ENCODE measurements around the gene RADIL.

Gene RADIL

DNA sequence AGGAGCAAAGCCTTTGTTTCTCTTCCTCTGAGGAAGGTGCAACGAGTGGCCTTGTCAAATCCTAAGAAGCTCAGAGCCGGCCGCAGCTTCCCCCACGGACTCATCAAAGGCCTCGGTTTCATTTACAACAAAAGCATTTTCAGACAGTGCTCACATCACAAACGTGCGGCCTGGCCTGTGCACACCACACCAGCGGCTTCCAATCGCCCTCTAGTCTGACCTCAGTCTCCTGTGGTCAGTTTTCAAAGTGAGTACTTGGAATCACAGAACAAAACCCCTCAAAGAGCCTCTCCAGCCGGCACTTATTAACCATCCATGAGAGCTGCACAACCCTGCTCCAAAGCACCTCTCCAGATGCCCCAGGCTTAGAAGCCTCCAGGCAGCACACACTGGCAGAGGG lies 3.3 kb downstream of the RADIL start:
- DNase-seq, result no peak

- no peak for DNase-seq
Observed at GRCh38 chr7:4879396-4880081, 4.0 kb downstream of the RADIL start.

DNA sequence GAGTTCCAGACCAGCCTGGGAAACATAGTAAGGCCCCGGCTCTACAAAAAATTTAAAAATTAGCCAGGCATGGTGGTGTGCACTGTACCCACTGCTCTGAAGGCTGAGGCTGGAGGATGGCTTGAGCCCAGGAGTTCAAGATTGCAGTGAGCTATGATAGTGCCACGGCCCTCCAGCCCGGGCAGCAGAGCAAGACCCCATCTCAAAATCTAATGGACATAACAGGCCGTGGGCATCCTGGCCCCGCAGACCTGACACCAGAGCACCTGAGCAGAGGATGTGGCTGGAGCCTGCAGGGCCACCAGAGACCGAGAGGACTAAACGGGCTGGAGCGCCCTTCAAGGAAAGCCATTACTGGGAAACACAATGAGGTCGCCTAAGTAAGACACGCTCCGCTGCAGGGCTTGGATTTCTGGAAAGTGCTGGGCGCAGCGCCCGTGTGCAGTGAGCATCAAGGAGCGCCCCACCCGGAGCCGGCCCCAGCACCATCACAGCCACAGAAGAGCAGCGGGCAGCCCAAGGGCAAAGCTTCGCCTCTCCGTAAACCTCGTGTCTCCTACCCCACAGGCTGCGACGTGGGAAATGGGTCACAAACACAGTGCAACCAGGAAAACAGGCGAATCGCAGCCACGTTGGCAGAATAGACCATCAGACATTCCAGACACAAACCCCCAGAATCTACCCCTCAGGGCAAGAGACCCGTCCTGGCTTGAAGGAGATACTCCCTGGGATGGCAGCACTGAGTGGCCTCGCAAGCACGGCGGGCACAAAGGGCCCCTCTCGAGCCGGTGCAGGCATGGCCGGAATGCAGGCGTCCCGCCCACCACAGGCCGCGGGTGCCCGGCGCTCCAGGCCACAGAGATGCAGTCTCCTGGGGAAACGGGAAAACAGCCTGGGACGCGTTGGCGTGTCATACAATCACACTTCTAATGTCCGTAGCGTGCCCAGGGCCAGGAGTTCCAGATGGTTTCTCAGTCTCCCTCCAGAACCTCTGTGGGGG lies 4.9 kb downstream of the RADIL start:
- DNase-seq, result no peak

DNA sequence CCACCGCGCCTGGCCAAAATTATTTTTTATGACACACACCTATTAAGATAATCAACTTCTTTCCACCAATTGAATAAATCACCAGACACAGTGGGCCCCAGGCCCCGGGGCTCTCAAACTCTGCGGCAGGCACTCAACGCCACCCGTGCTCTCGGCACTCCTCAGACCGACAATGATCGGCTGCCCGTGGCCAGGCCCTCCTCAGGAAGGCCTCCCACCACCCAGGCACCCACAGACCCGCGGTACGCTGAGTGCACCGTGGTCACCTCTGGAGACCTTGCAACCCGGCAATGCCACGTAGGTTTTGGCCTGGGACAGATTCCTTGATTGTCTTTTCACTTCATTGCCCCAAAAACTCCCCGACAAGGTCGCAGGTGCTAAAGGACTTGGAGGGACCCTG lies 6.9 kb downstream of the RADIL start:
- no peak for DNase-seq

GRCh38 chr7:4875391-4875790 lies 8.1 kb downstream of the RADIL start:
- no peak for DNase-seq

- DNase-seq, result no peak
Observed at GRCh38 chr7:4873071-4873944, 10.2 kb downstream of the RADIL start.

DNA sequence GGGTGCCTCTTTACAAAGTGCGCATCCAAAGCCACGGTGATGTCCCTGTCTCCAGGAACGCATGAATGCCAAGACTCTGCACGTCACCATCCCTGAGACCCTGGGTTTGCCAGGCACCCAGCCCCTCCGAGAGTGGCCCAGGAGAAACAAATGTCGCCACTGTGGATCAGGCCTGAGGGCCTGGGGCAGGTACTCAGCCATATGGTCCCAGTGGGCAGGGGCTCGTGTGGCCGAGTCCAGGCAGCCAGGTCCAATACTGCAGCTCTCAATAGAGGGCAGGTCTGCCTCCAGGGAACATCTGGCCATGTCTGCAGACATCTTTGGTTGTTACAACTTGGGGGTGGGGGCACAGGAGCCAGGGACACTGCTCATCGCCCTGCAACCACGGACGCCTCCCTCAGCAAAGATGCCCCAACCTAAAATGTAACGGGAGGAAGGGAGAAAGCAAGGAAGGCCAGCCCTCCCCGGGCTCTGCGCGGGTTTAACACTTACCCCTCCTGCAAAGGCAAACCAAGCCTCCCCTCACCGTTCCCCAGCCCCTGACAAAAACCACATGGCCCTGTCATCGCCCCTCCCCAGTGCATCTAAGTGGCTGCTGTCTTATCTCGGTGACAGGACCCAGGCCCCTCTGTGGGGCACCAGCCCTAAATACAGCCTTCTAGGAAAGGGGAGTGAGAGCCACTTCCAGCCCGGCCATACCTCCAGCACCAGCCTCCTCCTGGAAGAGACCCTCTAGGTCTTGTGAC lies 11.4 kb downstream of the RADIL start:
- DNase-seq, result no peak

GRCh38 chr7:4871056-4871680 lies 12.3 kb downstream of the RADIL start:
- DNase-seq, result no peak

GRCh38 chr7:4868493-4868892 lies 15.0 kb downstream of the RADIL start:
- DNase-seq, result no peak

- DNase-seq, result no peak
Observed at GRCh38 chr7:4866528-4867496, 16.7 kb downstream of the RADIL start.

DNA sequence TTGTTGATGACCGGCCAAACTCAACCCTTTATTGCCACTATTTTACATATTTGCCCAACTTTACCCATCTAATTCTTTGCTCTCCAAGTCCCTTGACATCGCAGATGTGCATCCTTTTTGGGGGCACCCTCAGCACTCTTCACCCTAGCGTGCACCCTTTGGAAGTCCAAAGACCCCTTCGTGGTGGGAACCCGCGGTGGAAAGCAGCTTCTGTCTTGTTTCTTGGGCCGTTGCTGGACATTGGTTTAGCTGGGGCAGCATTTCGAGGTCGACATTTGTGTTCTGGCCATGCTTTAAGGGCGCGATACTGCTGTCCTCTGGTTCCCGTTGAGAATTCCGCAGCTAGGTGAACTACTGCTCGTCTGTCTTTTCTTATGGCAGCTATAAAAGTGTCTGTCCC lies 21.4 kb downstream of the RADIL start:
- no peak for DNase-seq

- DNase-seq, result no peak
Observed at GRCh38 chr7:4861673-4862072, 21.8 kb downstream of the RADIL start, which contains the start of gene PAPOLB. TSS of gene PAPOLB (minus strand) at chr7:4862030. CDS start at chr7:4861810, 220 bp downstream.

GRCh38 chr7:4861227-4861626 lies 22.3 kb downstream of the RADIL start:
- DNase-seq, result no peak

DNA sequence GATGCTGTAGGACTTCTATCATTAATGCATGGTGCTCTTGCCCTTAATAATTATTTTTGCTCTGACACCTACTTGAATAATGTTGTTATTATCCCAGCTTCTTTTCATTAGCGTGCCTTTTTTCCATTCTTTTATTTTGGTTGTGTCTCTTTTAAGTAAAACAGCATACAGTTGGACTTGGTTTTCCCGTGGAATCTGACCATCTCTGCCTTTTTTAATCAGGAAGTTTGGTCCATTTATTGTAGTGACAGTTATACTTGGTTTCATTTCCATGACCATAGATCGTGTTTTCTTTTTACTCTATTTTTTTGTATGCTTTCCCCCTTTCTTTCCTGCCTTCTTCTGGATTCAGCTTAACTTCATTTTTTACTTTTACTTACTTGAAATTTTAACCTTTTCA lies 26.3 kb downstream of the RADIL start:
- no peak for DNase-seq

- no peak for DNase-seq
Observed at GRCh38 chr7:4856336-4857057, 27.0 kb downstream of the RADIL start.

DNA sequence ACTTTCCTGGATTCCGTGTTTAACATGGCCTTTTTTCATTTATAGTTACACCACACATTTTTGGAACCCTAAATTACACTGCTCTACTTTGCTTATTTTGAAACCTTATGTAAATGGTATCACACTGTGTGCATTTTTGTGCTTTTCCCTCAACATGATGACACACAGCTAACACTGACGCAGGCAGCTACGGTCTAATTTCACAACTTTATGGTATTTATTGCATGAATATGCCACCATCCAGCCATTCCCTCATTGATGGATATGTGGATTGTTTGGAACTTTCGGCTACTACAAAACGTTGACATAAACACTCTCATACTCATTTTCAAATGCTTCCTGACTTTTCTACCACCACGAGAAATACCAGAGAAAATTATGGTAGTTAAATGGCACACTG lies 28.6 kb downstream of the RADIL start:
- DNase-seq, result no peak

- no peak for DNase-seq
Observed at GRCh38 chr7:4851459-4852422, 31.8 kb downstream of the RADIL start.

DNA sequence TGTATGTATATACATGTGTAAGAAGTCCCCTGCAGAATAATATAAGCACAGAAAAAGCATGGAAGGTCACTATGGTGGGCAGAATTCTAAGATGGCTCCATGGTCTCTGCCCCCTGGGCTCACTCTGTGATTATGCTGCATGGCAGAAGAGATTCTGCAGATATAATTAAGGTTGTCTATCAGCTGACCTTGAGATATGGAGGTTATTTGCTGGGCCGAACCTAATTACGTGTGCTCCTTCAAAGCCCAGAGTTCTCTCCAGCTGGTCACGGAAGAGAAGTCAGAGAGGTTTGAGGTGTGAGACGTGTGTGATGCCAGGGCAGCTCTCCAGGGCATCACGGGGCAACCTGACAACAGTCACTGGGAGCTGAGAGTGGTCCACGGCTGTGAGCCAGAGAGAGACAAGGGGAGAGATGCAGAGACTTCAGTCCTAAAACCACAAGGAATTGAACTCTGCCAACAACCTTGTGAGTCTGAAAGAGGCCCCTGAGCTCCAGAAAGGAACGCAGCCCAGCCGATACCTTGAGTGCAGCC lies 33.2 kb downstream of the RADIL start:
- DNase-seq, result no peak
